LNCaP clone FGC (cell line): Measurements from ENCODE around the gene CDC42BPA.

Experiments used
- DNase-seq: peaks from one replicate; pipeline ENCODE4 v3.0.0-alpha.2; 2011; ENCODE audit warnings: low read depth
- H3K4me3 ChIP-seq: 2 replicates; pipeline ENCODE4 v1.5.1; 2011; ENCODE audit warnings: mild to moderate bottlenecking, low read depth, low read length, control low read depth
- TF ChIP-seq, protein P1 (sequence below): IDR thresholded peaks from 2 replicates; pipeline ENCODE4 v1.5.1; 2012; ENCODE audit warnings: mild to moderate bottlenecking; ENCODE audit not compliant: control insufficient read depth, insufficient read depth; ENCODE audit errors: extremely low read depth

CDC42BPA gene

GRCh38 chr1:227161470-227161869 is 156.8 kb downstream of the CDC42BPA start:
- no peak overlapping the region for H3K4me3 ChIP-seq
- DNase-seq, result no peak
- TF ChIP-seq, protein P1, sequence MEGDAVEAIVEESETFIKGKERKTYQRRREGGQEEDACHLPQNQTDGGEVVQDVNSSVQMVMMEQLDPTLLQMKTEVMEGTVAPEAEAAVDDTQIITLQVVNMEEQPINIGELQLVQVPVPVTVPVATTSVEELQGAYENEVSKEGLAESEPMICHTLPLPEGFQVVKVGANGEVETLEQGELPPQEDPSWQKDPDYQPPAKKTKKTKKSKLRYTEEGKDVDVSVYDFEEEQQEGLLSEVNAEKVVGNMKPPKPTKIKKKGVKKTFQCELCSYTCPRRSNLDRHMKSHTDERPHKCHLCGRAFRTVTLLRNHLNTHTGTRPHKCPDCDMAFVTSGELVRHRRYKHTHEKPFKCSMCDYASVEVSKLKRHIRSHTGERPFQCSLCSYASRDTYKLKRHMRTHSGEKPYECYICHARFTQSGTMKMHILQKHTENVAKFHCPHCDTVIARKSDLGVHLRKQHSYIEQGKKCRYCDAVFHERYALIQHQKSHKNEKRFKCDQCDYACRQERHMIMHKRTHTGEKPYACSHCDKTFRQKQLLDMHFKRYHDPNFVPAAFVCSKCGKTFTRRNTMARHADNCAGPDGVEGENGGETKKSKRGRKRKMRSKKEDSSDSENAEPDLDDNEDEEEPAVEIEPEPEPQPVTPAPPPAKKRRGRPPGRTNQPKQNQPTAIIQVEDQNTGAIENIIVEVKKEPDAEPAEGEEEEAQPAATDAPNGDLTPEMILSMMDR, result no peak

- no peak overlapping the region for H3K4me3 ChIP-seq
- no peak for DNase-seq
- TF ChIP-seq, protein P1, result no peak
These were observed 161.8 kb downstream of the CDC42BPA start for GRCh38 chr1:227156520-227156919.

- H3K4me3 ChIP-seq, result peak overlapping the region; percentile 34
- DNase-seq, result no peak
These were observed 162.6 kb downstream of the CDC42BPA start for GRCh38 chr1:227155688-227156087.

DNA sequence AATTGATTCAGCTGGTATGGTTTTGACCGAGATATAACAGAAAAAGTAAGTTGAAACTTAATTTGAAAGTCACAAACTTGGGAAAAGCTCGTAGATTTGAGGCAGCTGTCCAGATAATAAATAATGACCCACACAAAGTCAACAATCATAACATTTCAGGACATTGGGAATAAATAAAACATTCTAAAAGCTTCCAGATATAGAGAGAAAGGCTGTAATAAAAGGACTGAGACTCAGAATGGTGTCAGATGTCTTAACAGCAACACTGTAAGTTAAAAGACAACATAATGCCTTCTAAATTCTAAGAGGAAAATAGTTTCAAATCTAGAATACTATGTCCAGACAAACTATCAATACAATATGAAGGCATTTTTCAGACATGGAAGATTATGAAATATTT is 163.3 kb downstream of the CDC42BPA start:
- DNase-seq, result no peak
- TF ChIP-seq, protein P1, result no peak
- peak overlapping the region; percentile 34 for H3K4me3 ChIP-seq

More at GRCh38 chr1:227155688-227156087, 162.6 kb downstream of the CDC42BPA start:
- TF ChIP-seq, protein P1, result no peak

GRCh38 chr1:227152525-227152924 is 165.8 kb downstream of the CDC42BPA start:
- TF ChIP-seq, protein P1, result no peak
- H3K4me3 ChIP-seq, result no peak overlapping the region
- no peak for DNase-seq

GRCh38 chr1:227140376-227140775 is 177.9 kb downstream of the CDC42BPA start:
- H3K4me3 ChIP-seq, result no peak overlapping the region
- TF ChIP-seq, protein P1, result no peak
- DNase-seq, result no peak

DNA sequence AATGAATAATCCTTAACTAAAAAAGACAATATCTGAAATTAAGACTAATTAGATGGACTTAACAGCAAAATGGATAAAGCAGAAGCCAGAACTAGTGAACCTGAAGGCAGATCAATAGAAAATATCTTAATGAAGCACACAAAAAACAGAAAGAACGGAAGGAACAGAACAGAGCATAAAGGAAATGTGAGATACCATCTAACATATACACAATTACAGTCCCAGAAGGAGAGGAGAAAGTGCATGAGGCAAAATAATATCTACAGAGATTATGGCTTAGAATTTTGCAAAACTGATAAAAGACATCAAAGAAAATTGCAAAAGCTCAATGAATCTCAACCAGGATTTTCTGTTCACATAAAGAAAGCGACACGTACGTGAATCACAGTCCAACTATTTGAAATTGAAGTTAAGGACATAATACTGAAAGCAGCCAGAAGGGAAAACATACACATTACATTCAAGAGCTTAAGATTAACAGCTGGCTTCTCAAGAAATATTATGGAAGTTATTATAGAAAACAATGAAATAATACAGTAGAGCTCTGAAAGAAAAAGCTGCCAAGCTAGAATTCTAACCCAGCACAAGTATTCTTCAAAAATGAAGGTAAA is 182.0 kb downstream of the CDC42BPA start:
- TF ChIP-seq, protein P1, result no peak
- no peak overlapping the region for H3K4me3 ChIP-seq
- no peak for DNase-seq
